GM18499 (cell line): ENCODE data around the gene MARCHF6.
"Not testable (repeated sequence)": the region's sequence is repeated elsewhere in the genome, so short reads cannot be mapped to it uniquely, and the experiment has no call there.

Experiments used
- ATAC-seq: cut with Tn5 transposase; IDR thresholded peaks from one replicate; pipeline ENCODE4 v1.9.1; 2021; ENCODE audit warnings: moderate number of reproducible peaks; ENCODE audit not compliant: insufficient read depth, unreplicated experiment

MARCHF6 gene

DNA sequence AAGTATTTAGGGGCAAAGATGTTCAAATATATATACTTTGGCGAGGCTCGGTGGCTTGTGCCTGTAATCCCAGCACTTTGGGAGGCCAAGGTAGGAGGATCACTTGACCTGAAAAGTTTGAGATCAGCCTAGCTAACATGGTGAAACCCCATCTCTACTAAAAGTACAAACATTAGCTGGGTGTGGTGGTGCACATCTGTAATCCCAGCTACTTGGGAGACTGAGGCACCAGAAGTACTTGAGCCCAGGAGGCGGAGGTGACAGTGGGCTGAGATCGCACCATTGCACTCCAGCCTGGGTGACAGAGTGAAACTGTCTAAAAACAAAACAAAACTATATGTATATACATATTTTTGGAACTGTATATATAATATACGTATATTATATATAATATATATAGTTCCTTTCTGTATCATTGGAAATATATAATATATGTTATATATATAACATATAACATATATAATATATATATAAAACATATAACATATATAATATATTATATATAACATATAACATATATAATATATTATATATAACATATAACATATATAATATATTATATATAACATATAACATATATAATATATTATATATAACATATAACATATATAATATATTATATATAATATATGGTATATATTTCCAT is 8.9 kb upstream of the MARCHF6 start:
- not testable (repeated sequence) for ATAC-seq

DNA sequence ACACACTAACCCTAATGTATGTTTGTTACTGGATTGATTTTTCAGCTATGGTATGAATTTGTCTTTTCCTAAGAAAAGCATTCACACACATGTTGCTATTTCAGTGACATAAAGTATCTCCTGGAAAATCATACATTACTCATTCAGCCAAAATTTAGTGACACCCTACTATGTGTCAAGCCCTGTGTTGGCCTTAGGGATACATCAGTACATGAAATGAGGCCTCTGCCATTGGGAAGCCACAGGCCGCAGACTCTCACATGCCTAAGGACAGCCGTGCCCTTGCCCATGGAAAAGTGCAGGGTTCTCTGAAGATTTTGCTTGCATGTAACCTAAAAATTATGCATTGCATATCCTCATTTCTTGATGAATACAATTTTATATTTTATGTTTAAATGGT is 5.2 kb upstream of the MARCHF6 start:
- ATAC-seq, result no peak

- no peak for ATAC-seq
Measured at GRCh38 chr5:10351199-10351905, 2.1 kb upstream of the MARCHF6 start.

DNA sequence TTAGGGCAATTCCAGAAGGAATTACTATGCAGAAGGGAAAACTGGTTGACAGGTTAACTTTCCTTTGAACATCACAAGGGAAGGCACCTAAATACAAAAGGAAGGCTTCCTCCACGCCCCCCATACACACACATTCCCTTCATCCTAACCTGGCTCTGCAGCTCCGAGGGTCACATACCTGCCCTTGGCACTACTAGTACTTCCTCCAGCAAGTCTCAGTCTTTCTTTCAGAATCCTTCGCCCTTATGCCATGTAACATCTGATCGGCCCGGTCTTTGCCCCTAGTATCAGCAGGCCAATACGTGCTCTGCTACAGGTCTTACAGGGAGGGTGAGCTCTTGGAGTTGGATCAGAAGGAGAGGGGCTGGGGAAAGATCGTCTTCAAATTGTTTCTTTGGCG is 1.6 kb upstream of the MARCHF6 start:
- ATAC-seq, result no peak

- no peak for ATAC-seq
Measured at GRCh38 chr5:10352430-10353240, 860 bp upstream of the MARCHF6 start.

- no peak for ATAC-seq
Measured at GRCh38 chr5:10354048-10354872, 765 bp downstream of the MARCHF6 start.

DNA sequence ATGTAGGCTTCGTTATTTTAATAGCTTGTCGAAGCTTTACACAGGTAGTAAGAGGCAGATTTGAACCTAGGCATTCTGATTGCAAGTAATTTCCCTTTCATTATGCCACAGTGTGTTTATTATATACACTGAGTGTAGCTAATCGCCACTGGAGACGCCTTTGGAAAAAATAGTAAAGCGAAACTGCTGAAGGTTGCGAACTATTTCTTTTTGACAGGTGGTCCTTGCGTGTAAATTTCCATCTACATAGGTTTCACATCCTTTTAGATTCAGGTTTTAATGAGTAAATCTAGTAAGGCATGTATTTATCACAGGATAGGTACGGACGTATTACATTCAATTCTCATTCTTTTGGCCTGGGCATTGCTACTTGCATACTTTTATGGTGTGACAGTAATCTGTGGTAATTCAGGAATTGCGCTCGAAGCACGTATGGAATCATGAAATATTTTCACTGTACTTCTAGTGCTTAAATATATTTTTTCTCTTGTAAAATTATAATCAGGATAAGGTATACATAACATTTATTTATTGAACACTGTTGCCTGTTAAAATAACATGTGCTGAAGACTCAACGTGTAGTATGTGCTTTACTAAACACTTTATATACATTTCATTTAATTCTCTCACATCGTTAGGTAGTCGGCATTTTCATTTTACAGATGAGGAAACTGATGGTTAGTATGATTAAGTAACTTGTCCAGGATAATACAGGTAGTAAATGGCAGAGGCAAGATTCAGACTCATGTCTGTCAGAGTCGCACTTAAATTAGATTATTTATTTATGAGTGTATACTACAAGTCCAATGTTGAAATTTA is 1.8 kb downstream of the MARCHF6 start:
- no peak for ATAC-seq

- ATAC-seq, result no peak
Measured at GRCh38 chr5:10358999-10359398, 5.5 kb downstream of the MARCHF6 start.

GRCh38 chr5:10360686-10361085 is 7.2 kb downstream of the MARCHF6 start:
- ATAC-seq, result no peak

- ATAC-seq, result no peak
Measured at GRCh38 chr5:10363519-10364185, 10.2 kb downstream of the MARCHF6 start.

GRCh38 chr5:10364186-10364689 is 10.7 kb downstream of the MARCHF6 start:
- ATAC-seq, result no peak

- ATAC-seq, result no peak
Measured at GRCh38 chr5:10365782-10366181, 12.3 kb downstream of the MARCHF6 start.

- ATAC-seq, result no peak
Measured at GRCh38 chr5:10366310-10367272, 13.1 kb downstream of the MARCHF6 start.

- no peak for ATAC-seq
Measured at GRCh38 chr5:10367579-10367978, 14.1 kb downstream of the MARCHF6 start.

- no peak for ATAC-seq
Measured at GRCh38 chr5:10370931-10371330, 17.4 kb downstream of the MARCHF6 start.

DNA sequence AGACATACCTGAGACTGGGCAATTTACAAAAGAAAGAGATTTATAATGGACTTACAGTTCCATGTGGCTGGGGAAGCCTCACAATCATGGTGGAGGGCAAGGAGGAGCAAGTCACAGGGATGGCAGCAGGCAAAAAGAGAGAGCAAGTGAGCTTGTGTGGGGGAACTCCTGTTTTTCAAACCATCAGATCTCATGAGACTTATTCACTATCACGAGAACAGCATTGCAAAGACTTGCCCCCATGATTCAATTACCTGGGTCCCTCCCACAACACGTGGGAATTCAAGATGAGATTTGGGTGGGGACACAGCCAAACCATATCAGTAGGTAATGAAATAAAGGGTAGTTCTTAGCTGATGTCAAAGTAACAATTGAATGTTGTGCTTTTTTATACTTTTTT is 17.9 kb downstream of the MARCHF6 start:
- ATAC-seq, result not testable (repeated sequence)
